D341Med (cell line): ENCODE results near the gene RBM5.

Experiments used
- DNase-seq: peaks from one replicate; pipeline ENCODE4 v3.0.0; 2012; ENCODE audit warnings: low spot score

Gene RBM5

DNA sequence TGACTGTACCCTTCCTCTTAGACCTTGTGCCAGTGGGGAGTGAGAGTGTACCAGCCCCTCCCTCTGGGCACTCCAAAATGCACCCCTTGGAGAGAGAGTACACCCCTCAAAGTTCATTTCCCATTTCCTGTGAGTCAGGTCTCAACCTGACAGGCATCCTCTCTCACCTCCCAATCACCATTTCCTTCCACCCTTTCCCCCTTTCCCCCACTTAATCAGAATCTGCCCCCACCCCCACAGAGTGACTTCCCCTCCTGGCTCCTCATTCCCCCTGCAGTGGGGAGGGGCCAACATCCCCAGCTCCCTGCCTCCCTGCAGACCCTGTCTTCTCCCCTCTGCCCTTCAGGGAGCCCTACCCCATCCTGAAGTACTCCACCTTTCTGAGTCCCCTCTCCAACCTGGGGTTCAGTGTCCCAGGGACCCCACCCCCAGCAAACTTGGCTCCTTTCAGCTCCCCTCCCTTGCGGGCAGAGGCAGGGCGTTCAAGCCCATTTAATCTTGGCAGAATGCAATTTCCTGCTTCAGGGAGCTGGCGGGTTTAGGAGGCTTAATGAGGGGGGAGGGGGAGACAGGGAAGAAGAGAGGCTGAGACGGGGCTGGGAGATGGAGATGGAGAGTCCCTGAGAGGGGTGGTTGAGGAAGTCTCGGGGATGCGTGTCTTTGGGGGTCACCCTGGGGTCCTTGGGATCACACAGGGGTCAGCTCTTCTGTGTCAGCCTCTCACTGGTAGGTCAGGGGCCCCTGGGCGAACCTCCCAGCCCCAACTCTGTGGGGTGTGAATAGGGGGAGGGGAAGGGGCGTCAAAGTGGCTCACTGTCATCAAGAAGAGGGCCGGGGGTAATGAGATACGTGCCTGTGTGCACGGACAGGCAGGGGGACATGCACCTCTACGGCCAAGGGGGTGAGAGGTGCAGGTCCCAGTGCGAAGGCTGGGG is 49.8 kb downstream of the RBM5 start:
- peak; percentile 80 for DNase-seq

GRCh38 chr3:50139308-50139707 is 50.6 kb downstream of the RBM5 start:
- no peak for DNase-seq

GRCh38 chr3:50139718-50140423 is 51.2 kb downstream of the RBM5 start:
- DNase-seq: no peak

- no peak for DNase-seq
These were observed 52.3 kb downstream of the RBM5 start for GRCh38 chr3:50140990-50141389.

- peak; percentile 82 for DNase-seq
These were observed 57.7 kb downstream of the RBM5 start for GRCh38 chr3:50146316-50146901.

GRCh38 chr3:50147016-50147415 is 58.3 kb downstream of the RBM5 start:
- no peak for DNase-seq

- no peak for DNase-seq
These were observed 58.7 kb downstream of the RBM5 start for GRCh38 chr3:50147447-50147846.

DNA sequence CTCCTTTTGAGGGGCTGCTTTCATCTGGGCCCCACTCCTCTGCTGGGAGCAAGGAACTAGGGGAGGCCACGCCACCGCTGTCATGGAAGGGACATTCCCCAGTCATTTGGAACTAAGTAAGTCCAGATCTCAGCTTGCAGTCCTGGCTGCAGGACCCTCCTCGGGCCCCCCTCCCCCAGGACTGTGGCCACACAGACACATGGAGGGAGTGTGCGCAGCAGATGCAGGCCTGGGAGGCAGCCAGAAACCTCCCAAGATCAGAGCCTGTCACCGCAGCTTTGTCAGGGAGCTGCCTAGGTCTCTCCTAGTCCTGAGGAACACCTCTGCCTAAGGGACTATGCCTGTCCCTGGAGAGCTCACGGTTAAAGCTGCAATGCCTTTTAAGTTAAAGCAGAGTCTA is 59.1 kb downstream of the RBM5 start:
- no peak for DNase-seq

DNA sequence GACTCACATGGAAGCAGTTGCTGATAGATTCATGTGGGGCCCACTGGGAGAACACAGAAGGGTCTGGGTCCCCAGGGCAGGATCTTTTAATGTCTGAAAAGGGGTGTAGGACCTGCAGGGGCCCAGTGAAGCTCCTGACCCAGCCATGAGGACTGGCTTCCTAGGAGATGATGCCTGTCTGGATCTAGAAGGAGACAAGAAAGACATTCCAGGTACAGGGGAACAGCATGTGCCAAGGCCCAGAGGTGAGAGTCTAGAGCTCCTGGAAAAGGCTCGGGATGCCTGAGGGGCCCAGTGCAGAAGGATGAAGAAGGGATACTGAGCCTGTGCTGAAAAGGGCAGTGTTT is 61.7 kb downstream of the RBM5 start:
- DNase-seq: no peak

GRCh38 chr3:50150863-50151686 is 62.4 kb downstream of the RBM5 start:
- DNase-seq: no peak

DNA sequence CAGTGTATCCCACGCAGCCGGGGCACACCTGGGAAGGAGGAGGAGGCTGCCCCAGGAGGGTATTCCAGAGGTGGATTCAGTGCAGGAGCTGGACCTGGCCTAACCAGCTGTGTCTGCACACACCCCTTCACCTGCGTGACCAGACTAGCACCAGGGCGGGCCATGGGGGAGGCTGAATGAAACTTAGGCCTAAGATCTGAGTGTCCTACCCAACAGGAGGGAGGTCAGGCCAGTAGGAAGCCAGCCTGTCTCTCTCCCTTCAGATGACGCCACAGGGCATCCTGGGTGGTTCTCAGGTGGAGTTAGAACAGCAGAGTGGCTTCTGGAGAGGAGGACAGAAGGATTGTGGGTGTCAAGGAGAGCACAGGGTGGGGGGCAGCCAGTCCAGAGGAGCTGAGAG is 63.0 kb downstream of the RBM5 start:
- no peak for DNase-seq

GRCh38 chr3:50153782-50154475 is 65.2 kb downstream of the RBM5 start:
- DNase-seq: no peak

- no peak for DNase-seq
These were observed 65.7 kb downstream of the RBM5 start for GRCh38 chr3:50154476-50154839.

- DNase-seq: peak; percentile 96
These were observed 66.2 kb downstream of the RBM5 start, which contains the start of gene SEMA3F for GRCh38 chr3:50154840-50155490. Gene SEMA3F (plus strand): TSS chr3:50155324. CDS start chr3:50159623, 4,299 bp downstream.

GRCh38 chr3:50155491-50155878 is 66.8 kb downstream of the RBM5 start:
- DNase-seq: no peak

- DNase-seq: no peak
These were observed 67.2 kb downstream of the RBM5 start for GRCh38 chr3:50155891-50156290.

DNA sequence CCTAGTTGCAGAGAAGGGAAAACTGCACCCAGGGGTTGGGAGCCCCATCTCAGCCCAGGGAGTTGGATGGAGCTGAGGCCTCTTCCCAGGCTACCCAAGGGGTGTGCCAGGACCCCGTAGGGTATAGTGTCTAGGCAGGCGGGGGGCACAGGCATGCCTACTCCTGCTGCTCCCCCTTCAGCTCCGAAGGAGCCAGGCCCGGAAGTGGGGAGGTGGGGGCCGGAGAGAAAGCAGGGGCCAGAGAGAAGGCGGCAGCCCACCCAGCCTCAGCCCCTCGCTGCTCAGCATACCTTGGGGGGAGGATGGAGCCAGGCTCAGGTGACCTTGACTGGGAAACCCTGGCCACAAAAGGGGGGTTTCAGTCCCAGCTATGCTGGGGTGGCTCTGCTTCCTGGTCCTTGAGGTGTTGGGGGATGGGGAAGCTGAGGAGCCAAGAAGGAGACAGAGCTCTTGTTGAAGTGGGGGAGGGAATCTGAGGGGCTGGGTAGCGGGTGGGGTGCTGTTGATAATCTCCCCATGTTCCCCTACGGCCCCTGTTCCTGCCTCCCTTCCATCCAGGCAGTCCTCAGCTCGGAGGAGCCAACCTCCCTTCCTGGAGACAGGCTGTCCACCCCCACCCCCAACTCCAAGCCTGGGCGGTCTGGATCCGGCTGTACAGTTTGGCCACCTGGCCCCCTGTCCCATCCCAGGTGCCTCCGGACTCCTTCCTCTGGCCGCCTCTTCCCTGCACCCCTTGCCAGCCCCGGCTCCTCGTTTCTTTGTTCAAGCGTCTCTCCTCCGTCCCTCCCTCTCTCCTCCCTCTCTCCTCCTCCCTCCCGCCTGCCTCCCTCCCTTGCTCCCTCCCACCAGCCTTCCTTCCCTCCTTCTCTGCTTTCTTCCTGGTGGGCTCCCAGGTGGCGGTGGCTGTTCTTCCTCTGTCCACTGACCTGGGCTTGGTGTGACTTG is 68.1 kb downstream of the RBM5 start:
- DNase-seq: no peak

- DNase-seq: no peak
These were observed 69.3 kb downstream of the RBM5 start for GRCh38 chr3:50157827-50158529.

GRCh38 chr3:50158530-50159146 is 69.9 kb downstream of the RBM5 start:
- no peak for DNase-seq
